Nephron (organoid): ENCODE measurements around the gene BTBD7.

ENCODE experiments used
- H3K27ac Mint-ChIP-seq, 3 experiments: 2 replicates each; pipeline ENCODE4 v1.8.0; 2020; ENCODE audit warnings: mixed read lengths in 3 of 3, mild to moderate bottlenecking in 2 of 3, moderate library complexity in 1 of 3
- H3K27me3 Mint-ChIP-seq: 2 replicates; pipeline ENCODE4 v1.8.0; 2021; ENCODE audit warnings: low read depth, mild to moderate bottlenecking, moderate library complexity, mixed read lengths
- H3K36me3 Mint-ChIP-seq: 2 replicates; pipeline ENCODE4 v1.8.0; 2020; ENCODE audit warnings: low read depth, mixed read lengths
- H3K4me1 Mint-ChIP-seq: 2 replicates; pipeline ENCODE4 v1.8.0; 2020; ENCODE audit warnings: mixed read lengths
- H3K4me3 Mint-ChIP-seq, 3 experiments: 2 replicates each; pipeline ENCODE4 v1.8.0; 2020; ENCODE audit warnings: mild to moderate bottlenecking in 3 of 3, mixed read lengths in 3 of 3, moderate library complexity in 2 of 3
- H3K9me3 Mint-ChIP-seq: 2 replicates; pipeline ENCODE4 v1.8.0; 2020; ENCODE audit warnings: mixed read lengths
- CTCF ChIP-seq, 3 experiments: fragments of 200-600 bp; sonication (generic); IDR thresholded peaks; one replicate each; pipeline ENCODE4 v1.5.0; 2021; ENCODE audit warnings: antibody characterized with exemption in 3 of 3; ENCODE audit not compliant: unreplicated experiment in 3 of 3

Gene BTBD7

GRCh38 chr14:93343266-93343665 lies 10.4 kb upstream of the BTBD7 start:
- no peaks in the 10 kb centered on the region for H3K4me1 Mint-ChIP-seq
- H3K9me3 Mint-ChIP-seq, result peaks cover 22% of the 10 kb centered on the region
- no peaks in the 10 kb centered on the region for H3K27me3 Mint-ChIP-seq
- no peak overlapping the region for H3K4me3 Mint-ChIP-seq
- H3K36me3 Mint-ChIP-seq, result peaks cover 22% of the 10 kb centered on the region
- no peak overlapping the region for H3K27ac Mint-ChIP-seq
- TF ChIP-seq CTCF (IDR thresholded peaks at IDR 0.05; ENCODE audit: unreplicated experiment in 3 of 3), result no peak

- H3K9me3 Mint-ChIP-seq, result peaks cover 14% of the 10 kb centered on the region
- H3K4me3 Mint-ChIP-seq, result no peak overlapping the region
- no peak overlapping the region for H3K27ac Mint-ChIP-seq
- H3K4me1 Mint-ChIP-seq, result peaks cover 13% of the 10 kb centered on the region
- peaks cover 20% of the 10 kb centered on the region for H3K36me3 Mint-ChIP-seq
- H3K27me3 Mint-ChIP-seq, result no peaks in the 10 kb centered on the region
- TF ChIP-seq CTCF (IDR thresholded peaks at IDR 0.05; ENCODE audit: unreplicated experiment in 3 of 3), result no peak
Measured at GRCh38 chr14:93337884-93338283, 5.0 kb upstream of the BTBD7 start.

DNA sequence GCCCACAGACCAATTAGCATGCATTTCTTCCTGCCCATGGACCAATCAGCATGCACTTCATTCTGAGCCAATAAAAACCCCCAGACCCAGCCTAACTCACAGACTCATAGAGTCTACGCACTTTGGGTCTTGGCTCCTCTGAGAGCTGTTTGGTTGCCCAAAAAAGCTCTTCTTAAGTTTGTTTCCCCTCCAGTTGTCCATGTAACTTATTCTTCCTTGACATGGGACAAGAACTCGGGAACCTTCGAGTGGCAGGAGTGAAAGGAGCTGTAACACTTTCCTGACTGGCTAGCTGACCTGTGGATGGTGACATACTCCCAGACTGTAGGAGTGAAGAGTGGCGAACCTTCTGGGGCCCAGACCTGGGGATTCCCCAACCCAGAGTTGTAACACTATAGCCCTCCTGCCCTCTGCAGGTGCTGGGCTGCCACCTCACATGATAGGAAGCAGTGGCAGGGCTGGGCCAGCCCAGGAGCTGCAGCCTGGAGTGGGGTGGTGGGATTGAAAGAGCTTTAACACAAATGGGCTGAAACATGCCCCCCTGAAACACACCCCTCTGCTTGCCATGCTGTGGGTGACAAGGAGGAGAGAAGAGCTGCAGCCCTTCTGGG lies 4.4 kb upstream of the BTBD7 start:
- no peak overlapping the region for H3K4me3 Mint-ChIP-seq
- H3K9me3 Mint-ChIP-seq, result peaks cover 8% of the 10 kb centered on the region
- H3K27me3 Mint-ChIP-seq, result no peaks in the 10 kb centered on the region
- H3K4me1 Mint-ChIP-seq, result peaks cover 13% of the 10 kb centered on the region
- no peak for TF ChIP-seq CTCF (IDR thresholded peaks at IDR 0.05; ENCODE audit: unreplicated experiment in 3 of 3)
- H3K36me3 Mint-ChIP-seq, result peaks cover 13% of the 10 kb centered on the region
- H3K27ac Mint-ChIP-seq, result no peak overlapping the region

DNA sequence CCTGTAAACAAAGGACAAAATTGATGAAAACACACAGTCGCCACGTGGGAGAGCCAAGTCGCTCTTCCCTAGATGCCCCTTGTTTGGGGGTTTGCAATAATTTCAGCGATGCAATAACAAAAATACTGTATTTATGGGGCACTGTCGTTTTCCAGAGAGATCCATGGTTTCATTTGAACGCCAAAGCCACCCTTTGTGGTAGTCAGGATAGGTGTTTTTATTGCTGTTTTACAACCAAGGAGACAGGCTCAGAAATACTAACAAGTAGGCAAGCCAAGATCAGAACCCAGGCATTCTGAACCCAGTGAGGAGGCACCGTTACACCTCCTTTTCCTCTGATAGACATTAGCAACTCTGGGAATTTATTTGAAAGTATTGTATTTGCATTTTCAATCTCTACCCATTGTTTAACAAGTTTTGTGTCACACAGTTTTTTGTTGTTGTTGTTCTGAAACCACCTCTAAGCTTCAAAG lies 831 bp upstream of the BTBD7 start:
- Mint-ChIP-seq H3K36me3 (peaks cover 9% of the 10 kb centered on the region), H3K4me3 (peak overlapping the region; percentile 88 to 95 (median 94)), H3K9me3 (peaks cover 4% of the 10 kb centered on the region), H3K27me3 (no peaks in the 10 kb centered on the region), H3K4me1 (peaks cover 39% of the 10 kb centered on the region), H3K27ac (peak overlapping the region; percentile 76 to 95 (median 83))
- TF ChIP-seq CTCF (IDR thresholded peaks at IDR 0.05; ENCODE audit: unreplicated experiment in 3 of 3), result no peak

DNA sequence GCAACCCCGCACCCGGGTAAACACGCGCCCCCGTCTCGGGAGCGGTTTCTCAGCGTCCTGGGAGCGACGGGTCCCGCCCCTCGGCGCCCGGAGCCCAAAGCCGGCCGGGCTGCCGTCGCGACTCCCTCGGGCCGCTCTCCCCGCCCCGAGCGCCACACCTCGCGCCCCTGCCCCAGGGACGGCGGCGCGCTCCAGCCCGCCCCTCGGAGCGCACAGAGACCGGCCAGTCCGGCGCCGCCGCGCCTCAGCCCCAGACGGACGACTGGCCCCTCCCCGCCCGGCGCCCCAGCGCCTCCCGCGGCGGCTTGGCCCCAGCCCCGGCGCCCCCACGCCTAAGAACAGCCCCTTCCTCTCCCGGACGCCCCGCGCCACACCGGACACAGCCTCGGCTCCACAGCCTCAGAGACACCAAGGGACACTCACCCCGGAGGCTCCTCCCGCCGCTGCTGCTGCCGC lies 411 bp downstream of the BTBD7 start:
- Mint-ChIP-seq H3K27me3 (no peaks in the 10 kb centered on the region), H3K4me3 (peak overlapping the region; percentile 94 to 98 (median 95)), H3K4me1 (peaks cover 39% of the 10 kb centered on the region), H3K27ac (peak overlapping the region; percentile 83 to 96 (median 90)), H3K9me3 (no peaks in the 10 kb centered on the region), H3K36me3 (peaks cover 9% of the 10 kb centered on the region)
- TF ChIP-seq CTCF (IDR thresholded peaks at IDR 0.05; ENCODE audit: unreplicated experiment in 3 of 3), result no peak
